HepG2 (cell line): ENCODE data around the gene ZDHHC14. TPM values are rescaled to one million over a fixed set of nuclear protein-coding genes. Genes with fewer than 3 reads are reported as not detected.

Source experiments
- ATAC-seq: fragments of 200-7000 bp; cut with Tn5 transposase; 3 replicates; pipeline ENCODE4 v1.9.1; 2020; ENCODE audit warnings: mild to moderate bottlenecking, moderate library complexity
- BruUV-seq: library from RNA; stranded (reverse); fragments of 400-500 nt; replicated peaks from 2 replicates; lab custom pipeline; 2021; lab: Mats Ljungman, UMichigan
- CTCF ChIA-PET: fragments of 300-600 bp; formaldehyde crosslinking; extraction: SDS; loops from one replicate; lab custom pipeline; 2021; ENCODE audit warnings: low total read pairs, inconsistent platforms, low intra/inter-chr PET ratio; lab: Yijun Ruan, JAX
- POLR2A ChIA-PET: fragments of 350-600 bp; sonication (Branson Sonifier 250); formaldehyde crosslinking; loops from one replicate; lab custom pipeline; 2020; ENCODE audit warnings: antibody characterized with exemption, inconsistent platforms; lab: Yijun Ruan, JAX
- DNase-seq: peaks from one replicate; pipeline ENCODE4 v3.0.0-alpha.2; 2015; ENCODE audit warnings: low spot score
- FAIRE-seq: peaks from 3 replicates; lab custom pipeline; 2011; peaks lifted over from hg19 to GRCh38; lab: Jason Lieb, UNC
- H2AFZ ChIP-seq: one replicate; pipeline ENCODE4 v1.6.1; 2011; ENCODE audit warnings: low read length, inconsistent platforms
- H3K27ac ChIP-seq: fragments of 300-600 bp; 3 replicates; pipeline ENCODE4 v1.8.0; 2011; ENCODE audit warnings: mixed run types, mild to moderate bottlenecking, mixed read lengths, low read length, inconsistent platforms; ENCODE audit not compliant: insufficient read depth; ENCODE audit errors: extremely low read length
- H3K27me3 ChIP-seq, 2 experiments: fragments of 200-600 bp in 1 of 2; 2 replicates in 1 of 2; 3 replicates in 1 of 2; pipeline versions ENCODE4 v1.6.0 to v1.8.0; 2011; ENCODE audit warnings: low read length in 2 of 2, mild to moderate bottlenecking in 2 of 2, moderate library complexity in 2 of 2, inconsistent platforms in 1 of 2; ENCODE audit not compliant: insufficient read depth in 2 of 2, control insufficient read depth in 1 of 2
- H3K36me3 ChIP-seq, 2 experiments: fragments of 200-600 bp in 1 of 2; replicated peaks in 1 of 2; 2 replicates in 1 of 2; 3 replicates in 1 of 2; pipeline versions ENCODE4 v1.5.1 to v1.8.0; 2011; ENCODE audit warnings: low read length in 2 of 2, inconsistent platforms in 1 of 2; ENCODE audit not compliant: insufficient read depth in 2 of 2, control insufficient read depth in 1 of 2
- H3K4me1 ChIP-seq: 2 replicates; pipeline ENCODE4 v1.5.1; 2012; ENCODE audit warnings: low read length, inconsistent platforms; ENCODE audit not compliant: insufficient read depth
- H3K4me2 ChIP-seq: 2 replicates; pipeline ENCODE4 v1.6.0; 2011; ENCODE audit warnings: low read depth, low read length, inconsistent platforms
- H3K4me3 ChIP-seq, 3 experiments: fragments of 200-600 bp in 1 of 3; sonication (generic), shearing (Covaris generic) in 1 of 3; replicated peaks in 1 of 3; 2 replicates each; pipeline ENCODE4 v1.5.1; 2011 to 2016; ENCODE audit warnings: low read length in 3 of 3, inconsistent platforms in 2 of 3, low read depth in 2 of 3, mild to moderate bottlenecking in 2 of 3, control low read depth in 1 of 3, mixed read lengths in 1 of 3; ENCODE audit not compliant: insufficient read depth in 1 of 3
- H3K79me2 ChIP-seq: one replicate; pipeline ENCODE4 v1.6.1; 2011; ENCODE audit warnings: low read length, inconsistent platforms; ENCODE audit not compliant: insufficient read depth
- H3K9ac ChIP-seq: 2 replicates; pipeline ENCODE4 v1.6.0; 2011; ENCODE audit warnings: mild to moderate bottlenecking, low read depth, low read length, inconsistent platforms; ENCODE audit not compliant: insufficient read depth
- H3K9me3 ChIP-seq: 2 replicates; pipeline ENCODE4 v1.5.1; 2012; ENCODE audit warnings: mild to moderate bottlenecking, low read length
- H4K20me1 ChIP-seq: 2 replicates; pipeline ENCODE4 v1.6.0; 2011; ENCODE audit warnings: inconsistent platforms, mild to moderate bottlenecking, low read length, moderate library complexity; ENCODE audit not compliant: insufficient read depth
- ARNTL ChIP-seq: sonication (generic); formaldehyde crosslinking; IDR thresholded peaks from 2 replicates; pipeline ENCODE4 v1.4.0; 2020; ENCODE audit warnings: mild to moderate bottlenecking, missing genetic modification reagents
- FOXA3 ChIP-seq: IDR thresholded peaks from 2 replicates; pipeline ENCODE4 v1.6.1; 2016; ENCODE audit warnings: missing genetic modification reagents, missing compliant biosample characterization
- GATAD2A ChIP-seq: IDR thresholded peaks from 2 replicates; pipeline ENCODE4 v1.6.1; 2016
- GPN1 ChIP-seq: sonication (generic); formaldehyde crosslinking; IDR thresholded peaks from 2 replicates; pipeline ENCODE4 v1.5.1; 2020; ENCODE audit warnings: missing genetic modification reagents, borderline replicate concordance
- HNRNPK ChIP-seq: fragments of 200-400 bp; formaldehyde crosslinking; IDR thresholded peaks from 2 replicates; pipeline ENCODE4 v1.6.1; 2018; ENCODE audit warnings: low read length, low read depth, moderate library complexity, mild to moderate bottlenecking; ENCODE audit not compliant: poor library complexity, severe bottlenecking
- PRPF4 ChIP-seq: fragments of 200-400 bp; formaldehyde crosslinking; IDR thresholded peaks from 2 replicates; pipeline ENCODE4 v1.6.1; 2016; ENCODE audit warnings: low read length, low read depth; ENCODE audit not compliant: poor library complexity, severe bottlenecking
- XBP1 ChIP-seq: sonication (generic); formaldehyde crosslinking; IDR thresholded peaks from 2 replicates; pipeline ENCODE4 v1.5.0; 2020; ENCODE audit warnings: missing genetic modification reagents
- ZBTB3 ChIP-seq: sonication (generic); formaldehyde crosslinking; IDR thresholded peaks from 2 replicates; pipeline ENCODE4 v1.4.0; 2020; ENCODE audit warnings: low read depth, mild to moderate bottlenecking, moderate library complexity, missing genetic modification reagents, borderline replicate concordance
- ZFP90 ChIP-seq: sonication (generic); formaldehyde crosslinking; IDR thresholded peaks from 2 replicates; pipeline ENCODE4 v1.8.0; 2022; ENCODE audit warnings: missing genetic modification reagents, mild to moderate bottlenecking, inconsistent platforms, borderline replicate concordance
- ZNF230 ChIP-seq: sonication (generic); formaldehyde crosslinking; IDR thresholded peaks from 2 replicates; pipeline ENCODE4 v1.4.0; 2020; ENCODE audit warnings: mild to moderate bottlenecking, missing genetic modification reagents
- ZNF383 ChIP-seq: sonication (generic); formaldehyde crosslinking; IDR thresholded peaks from 2 replicates; pipeline ENCODE4 v1.4.0; 2020; ENCODE audit warnings: missing genetic modification reagents, mild to moderate bottlenecking, borderline replicate concordance
- ZNF552 ChIP-seq: sonication (generic); formaldehyde crosslinking; IDR thresholded peaks from 2 replicates; pipeline ENCODE4 v1.9.0; 2022; ENCODE audit warnings: missing genetic modification reagents, mild to moderate bottlenecking, borderline replicate concordance
- ZNF605 ChIP-seq: sonication (generic); formaldehyde crosslinking; IDR thresholded peaks from 2 replicates; pipeline ENCODE4 v1.8.0; 2022; ENCODE audit warnings: mild to moderate bottlenecking, missing genetic modification reagents
- ZNF782 ChIP-seq: sonication (generic); formaldehyde crosslinking; IDR thresholded peaks from 2 replicates; pipeline ENCODE4 v1.4.0; 2020; ENCODE audit warnings: missing genetic modification reagents, mild to moderate bottlenecking, borderline replicate concordance
- ZSCAN22 ChIP-seq: sonication (generic); formaldehyde crosslinking; IDR thresholded peaks from 2 replicates; pipeline ENCODE4 v1.4.0; 2020; ENCODE audit warnings: mild to moderate bottlenecking, missing genetic modification reagents
- WGBS: methylation state at CpG from one replicate; pipeline ENCODE4 v1.1.6; 2017; ENCODE audit warnings: low lambda C conversion rate; 5-methylcytosine and 5-hydroxymethylcytosine counted together
- in situ Hi-C: cut with HindIII; loops from 2 replicates; pipeline ENCODE4 v1.10.0; 2017; ENCODE audit warnings: low pct_unique_long_range_greater_than_20kb; ENCODE audit not compliant: extremely low pct_ligation_motif_present
- intact Hi-C: fragments of 100-400 bp; cut with micrococcal nuclease; formaldehyde crosslinking; loops from one replicate; pipeline ENCODE4 v1.10.0; 2022; ENCODE audit not compliant: unreplicated experiment
- polyA plus RNA-seq, 8 experiments: library from polyadenylated mRNA; depleted of rRNA in 3 of 8; stranded (reverse) in 7 of 8; unstranded in 1 of 8; fragments of >200 nt; fragmentation: Illumina TruSeq in 4 of 8; extraction: Trizol in 4 of 8; gene quantifications; 2 replicates each; pipeline versions ENCODE4 v1.2.1 to v1.2.3, GENCODE V29; 2011 to 2016; ENCODE audit warnings: low read depth in 4 of 8, missing spikeins in 1 of 8, mixed read lengths in 1 of 8; ENCODE audit not compliant: insufficient read depth in 1 of 8
- total RNA-seq, 5 experiments: library from RNA; depleted of rRNA; stranded (reverse); fragments of >200 nt; fragmentation: Illumina TruSeq; extraction: Trizol; gene quantifications; 2 replicates each; pipeline ENCODE4 v1.2.3, GENCODE V29; 2016; ENCODE audit warnings: low read depth in 1 of 5
- TF ChIP-seq, protein P1 (sequence below): sonication (generic); formaldehyde crosslinking; IDR thresholded peaks from 2 replicates; pipeline ENCODE4 v1.4.0; 2020; ENCODE audit warnings: missing genetic modification reagents
- TF ChIP-seq, protein P2 (sequence below): IDR thresholded peaks from 2 replicates; pipeline ENCODE4 v1.6.1; 2016; ENCODE audit warnings: missing genetic modification reagents, missing compliant biosample characterization
- TF ChIP-seq, protein P3 (sequence below): IDR thresholded peaks from 2 replicates; pipeline ENCODE4 v1.6.1; 2016; ENCODE audit warnings: mild to moderate bottlenecking, missing biosample characterization, missing genetic modification reagents
- TF ChIP-seq, protein P4 (sequence below): sonication (generic); formaldehyde crosslinking; IDR thresholded peaks from 2 replicates; pipeline ENCODE4 v1.8.1; 2023; ENCODE audit warnings: mild to moderate bottlenecking, missing genetic modification reagents, borderline replicate concordance

The ZDHHC14 gene
- total and polyA plus RNA-seq, 2 of the 13 experiments (the other 11 are each of a cell fraction or from before 2014, with no cell fraction given), result 3.7 to 9.5 TPM

DNA sequence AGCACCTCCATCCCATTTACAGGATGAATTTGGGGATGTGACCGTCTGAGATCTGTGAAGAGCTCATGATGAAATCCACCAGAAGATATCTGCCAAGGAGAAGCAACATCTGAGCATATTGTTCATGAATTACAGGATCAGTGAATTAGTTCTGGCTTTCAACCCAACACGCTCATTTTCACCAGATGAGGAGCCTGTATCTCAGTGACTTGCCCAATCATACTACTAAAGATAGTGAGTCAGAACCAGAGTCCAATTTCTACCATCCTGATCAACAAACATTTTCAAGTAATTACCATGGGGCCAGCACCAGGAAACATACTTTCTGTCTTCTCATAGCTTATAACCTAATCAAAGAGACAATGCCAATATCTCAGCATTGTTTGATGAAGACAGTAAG lies 116.6 kb downstream of the ZDHHC14 start:
- no peaks in the 10 kb centered on the region for H3K9me3 ChIP-seq
- no peak overlapping the region for H2AFZ ChIP-seq
- TF ChIP-seq GPN1 (CRISPR knock-in tag) (no peak), ZNF230 (CRISPR knock-in tag) (no peak), ZNF383 (CRISPR knock-in tag) (no peak), ZNF605 (CRISPR knock-in tag) (no peak), ZSCAN22 (CRISPR knock-in tag) (no peak), ZNF552 (CRISPR knock-in tag) (no peak), ARNTL (CRISPR knock-in tag) (no peak), ZBTB3 (no peak), HNRNPK (no peak), FOXA3 (CRISPR knock-in tag) (no peak), ZNF782 (CRISPR knock-in tag) (no peak), ZFP90 (CRISPR knock-in tag) (no peak), GATAD2A (no peak), XBP1 (no peak), PRPF4 (no peak)
- TF ChIP-seq, protein P1, sequence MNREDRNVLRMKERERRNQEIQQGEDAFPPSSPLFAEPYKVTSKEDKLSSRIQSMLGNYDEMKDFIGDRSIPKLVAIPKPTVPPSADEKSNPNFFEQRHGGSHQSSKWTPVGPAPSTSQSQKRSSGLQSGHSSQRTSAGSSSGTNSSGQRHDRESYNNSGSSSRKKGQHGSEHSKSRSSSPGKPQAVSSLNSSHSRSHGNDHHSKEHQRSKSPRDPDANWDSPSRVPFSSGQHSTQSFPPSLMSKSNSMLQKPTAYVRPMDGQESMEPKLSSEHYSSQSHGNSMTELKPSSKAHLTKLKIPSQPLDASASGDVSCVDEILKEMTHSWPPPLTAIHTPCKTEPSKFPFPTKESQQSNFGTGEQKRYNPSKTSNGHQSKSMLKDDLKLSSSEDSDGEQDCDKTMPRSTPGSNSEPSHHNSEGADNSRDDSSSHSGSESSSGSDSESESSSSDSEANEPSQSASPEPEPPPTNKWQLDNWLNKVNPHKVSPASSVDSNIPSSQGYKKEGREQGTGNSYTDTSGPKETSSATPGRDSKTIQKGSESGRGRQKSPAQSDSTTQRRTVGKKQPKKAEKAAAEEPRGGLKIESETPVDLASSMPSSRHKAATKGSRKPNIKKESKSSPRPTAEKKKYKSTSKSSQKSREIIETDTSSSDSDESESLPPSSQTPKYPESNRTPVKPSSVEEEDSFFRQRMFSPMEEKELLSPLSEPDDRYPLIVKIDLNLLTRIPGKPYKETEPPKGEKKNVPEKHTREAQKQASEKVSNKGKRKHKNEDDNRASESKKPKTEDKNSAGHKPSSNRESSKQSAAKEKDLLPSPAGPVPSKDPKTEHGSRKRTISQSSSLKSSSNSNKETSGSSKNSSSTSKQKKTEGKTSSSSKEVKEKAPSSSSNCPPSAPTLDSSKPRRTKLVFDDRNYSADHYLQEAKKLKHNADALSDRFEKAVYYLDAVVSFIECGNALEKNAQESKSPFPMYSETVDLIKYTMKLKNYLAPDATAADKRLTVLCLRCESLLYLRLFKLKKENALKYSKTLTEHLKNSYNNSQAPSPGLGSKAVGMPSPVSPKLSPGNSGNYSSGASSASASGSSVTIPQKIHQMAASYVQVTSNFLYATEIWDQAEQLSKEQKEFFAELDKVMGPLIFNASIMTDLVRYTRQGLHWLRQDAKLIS (CRISPR knock-in tag), result no peak
- TF ChIP-seq, protein P2, sequence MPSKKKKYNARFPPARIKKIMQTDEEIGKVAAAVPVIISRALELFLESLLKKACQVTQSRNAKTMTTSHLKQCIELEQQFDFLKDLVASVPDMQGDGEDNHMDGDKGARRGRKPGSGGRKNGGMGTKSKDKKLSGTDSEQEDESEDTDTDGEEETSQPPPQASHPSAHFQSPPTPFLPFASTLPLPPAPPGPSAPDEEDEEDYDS (CRISPR knock-in tag), result no peak
- TF ChIP-seq, protein P3, sequence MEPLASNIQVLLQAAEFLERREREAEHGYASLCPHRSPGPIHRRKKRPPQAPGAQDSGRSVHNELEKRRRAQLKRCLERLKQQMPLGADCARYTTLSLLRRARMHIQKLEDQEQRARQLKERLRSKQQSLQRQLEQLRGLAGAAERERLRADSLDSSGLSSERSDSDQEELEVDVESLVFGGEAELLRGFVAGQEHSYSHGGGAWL (CRISPR knock-in tag), result no peak
- TF ChIP-seq, protein P4, sequence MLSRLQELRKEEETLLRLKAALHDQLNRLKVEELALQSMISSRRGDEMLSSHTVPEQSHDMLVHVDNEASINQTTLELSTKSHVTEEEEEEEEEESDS (CRISPR knock-in tag), result no peak
- H3K4me2 ChIP-seq, result no peak overlapping the region
- no peak for FAIRE-seq
- no peaks in the 10 kb centered on the region for H3K27me3 ChIP-seq
- no peaks in the 10 kb centered on the region for H3K36me3 ChIP-seq
- H3K27ac ChIP-seq, result no peak overlapping the region
- CTCF ChIA-PET, result no interaction called here
- POLR2A ChIA-PET, result no interaction called here
- no peaks in the 10 kb centered on the region for H4K20me1 ChIP-seq
- no peak overlapping the region for H3K9ac ChIP-seq
- H3K4me1 ChIP-seq, result 0 out of 2 replicates have a peak, but pooled peaks cover 4% of the 10 kb centered on the region
- in situ Hi-C loops (no loop called here), intact Hi-C loops (no loop called here)
- ATAC-seq, result no peak
- H3K79me2 ChIP-seq, result no peaks in the 10 kb centered on the region
- BruUV-seq, result no TSS peak
- no peak overlapping the region for H3K4me3 ChIP-seq
- DNase-seq, result no peak
- 92% methylated on average over 1 of the region's 2 CpGs for WGBS
